Ishikawa (cell line): ENCODE data around the gene PSMB11.

Experiments
- CEBPB ChIP-seq: IDR thresholded peaks from 2 replicates; pipeline ENCODE4 v1.6.1; 2012
- EGR1 ChIP-seq: IDR thresholded peaks from 2 replicates; pipeline ENCODE4 v1.6.1; 2012
- EP300 ChIP-seq: IDR thresholded peaks from 2 replicates; pipeline ENCODE4 v1.6.1; 2012; ENCODE audit warnings: borderline replicate concordance
- NFIC ChIP-seq: IDR thresholded peaks from 2 replicates; pipeline ENCODE4 v1.6.1; 2012
- RAD21 ChIP-seq: IDR thresholded peaks from 2 replicates; pipeline ENCODE4 v1.6.1; 2012; ENCODE audit warnings: low read depth
- REST ChIP-seq: IDR thresholded peaks from 2 replicates; pipeline ENCODE4 v1.6.1; 2012; ENCODE audit warnings: low read depth, mild to moderate bottlenecking
- TAF1 ChIP-seq: IDR thresholded peaks from 2 replicates; pipeline ENCODE4 v1.6.1; 2012; ENCODE audit warnings: low read depth, mild to moderate bottlenecking
- USF1 ChIP-seq: IDR thresholded peaks from 2 replicates; pipeline ENCODE4 v1.6.1; 2012
- YY1 ChIP-seq: IDR thresholded peaks from 2 replicates; pipeline ENCODE4 v1.6.1; 2012; ENCODE audit warnings: low read depth
- ZBTB7A ChIP-seq: IDR thresholded peaks from 2 replicates; pipeline ENCODE4 v1.6.1; 2012; ENCODE audit warnings: low read depth

- TF ChIP-seq RAD21 (no peak), NFIC (no peak), EP300 (no peak), YY1 (no peak), REST (no peak), TAF1 (no peak), ZBTB7A (no peak), EGR1 (no peak), USF1 (no peak), CEBPB (no peak)
Observed at GRCh38 chr14:23021434-23021833, 20.6 kb upstream of the PSMB11 start.
